Thyroid gland (tissue), 4 donors: ENCODE results near the gene MOGAT1. TPM values are rescaled to one million over a fixed set of nuclear protein-coding genes. Genes with fewer than 3 reads are reported as not detected.

Experiments used
- DNase-seq, 2 donors: peaks; one replicate each; pipeline ENCODE4 v3.0.0-alpha.2; 2019
- H3K27ac ChIP-seq, 3 donors: fragments of 200-600 bp; sonication (generic); 1 replicate in 2 of 3; 2 replicates in 1 of 3; pipeline ENCODE4 v1.5.1; 2016 to 2019; ENCODE audit warnings: mild to moderate bottlenecking in 1 of 3, moderate library complexity in 1 of 3
- H3K27me3 ChIP-seq: fragments of 200-600 bp; sonication (generic); one replicate; pipeline ENCODE4 v1.5.1; 2019
- H3K36me3 ChIP-seq, 2 donors: fragments of 200-600 bp; sonication (generic); one replicate each; pipeline ENCODE4 v1.5.1; 2016 to 2019
- H3K4me1 ChIP-seq, 2 donors: fragments of 200-600 bp; sonication (generic); one replicate each; pipeline ENCODE4 v1.5.1; 2017 to 2019
- H3K4me3 ChIP-seq, 3 donors: fragments of 200-600 bp; sonication (generic); replicated peaks in 1 of 3; 1 replicate in 2 of 3; 2 replicates in 1 of 3; pipeline ENCODE4 v1.5.1; 2016; ENCODE audit warnings: mild to moderate bottlenecking in 1 of 3
- H3K9me3 ChIP-seq: fragments of 200-600 bp; sonication (generic); one replicate; pipeline ENCODE4 v1.5.1; 2017
- CTCF ChIP-seq, 6 experiments: fragments of 200-600 bp in 3 of 6; fragments of 450-650 bp in 3 of 6; sonication (generic) in 3 of 6; IDR thresholded peaks; one replicate each; pipeline ENCODE4 v1.5.1; 2016 to 2019; ENCODE audit warnings: antibody characterized with exemption in 6 of 6, mild to moderate bottlenecking in 2 of 6, inconsistent platforms in 1 of 6, moderate library complexity in 1 of 6
- POLR2A ChIP-seq, 2 donors: fragments of 450-650 bp; IDR thresholded peaks; one replicate each; pipeline ENCODE4 v1.6.1; 2017; ENCODE audit warnings: antibody characterized with exemption in 2 of 2, mild to moderate bottlenecking in 2 of 2, moderate library complexity in 1 of 2
- WGBS, 2 donors: methylation state at CpG; one replicate each; pipeline ENCODE4 v1.1.5; 2017; 5-methylcytosine and 5-hydroxymethylcytosine counted together
- intact Hi-C: fragments of 100-400 bp; cut with DNase I; formaldehyde crosslinking; loops from one replicate; pipeline ENCODE4 v1.15.1; 2023
- total RNA-seq, 4 donors: library from RNA; depleted of rRNA; stranded (reverse); fragments of >200 nt; gene quantifications; one replicate each; pipeline ENCODE4 v1.2.3, GENCODE V29; 2016

Gene MOGAT1
- total RNA-seq, 4 donors from 2014 or later: not detected

- no peak for DNase-seq
- intact Hi-C loops: no loop called here
- Histone ChIP-seq H3K4me3 (no peak overlapping the region), H3K4me1 (no peaks in the 10 kb centered on the region), H3K27me3 (no peaks in the 10 kb centered on the region), H3K9me3 (no peaks in the 10 kb centered on the region), H3K36me3 (peaks cover 26 to 71% of the 10 kb centered on the region in 2 donors), H3K27ac (no peak overlapping the region)
- TF ChIP-seq POLR2A (IDR thresholded peaks at IDR 0.05): no peak
- no peak for TF ChIP-seq CTCF (IDR thresholded peaks at IDR 0.05)
- WGBS, 2 donors: 79 to 91% methylated on average over 5 of the region's 5 CpGs
Measured at GRCh38 chr2:222627764-222628163, 43.7 kb upstream of the MOGAT1 start.

GRCh38 chr2:222635295-222635694, 36.2 kb upstream of the MOGAT1 start:
- Histone ChIP-seq H3K27ac (no peak overlapping the region), H3K9me3 (no peaks in the 10 kb centered on the region), H3K36me3 (peaks cover 32 to 47% of the 10 kb centered on the region in 2 donors), H3K4me3 (no peak overlapping the region), H3K4me1 (no peaks in the 10 kb centered on the region), H3K27me3 (no peaks in the 10 kb centered on the region)
- 96 to 97% methylated on average over 1 of the region's 1 CpG for WGBS, 2 donors
- intact Hi-C loops: no loop called here
- DNase-seq: no peak
- no peak for TF ChIP-seq POLR2A (IDR thresholded peaks at IDR 0.05)
- no peak for TF ChIP-seq CTCF (IDR thresholded peaks at IDR 0.05)

GRCh38 chr2:222637067-222637466, 34.4 kb upstream of the MOGAT1 start:
- no peaks in the 10 kb centered on the region for H3K4me1 ChIP-seq
- no peaks in the 10 kb centered on the region for H3K27me3 ChIP-seq
- no peaks in the 10 kb centered on the region for H3K9me3 ChIP-seq
- no peak overlapping the region for H3K27ac ChIP-seq
- 93 to 100% methylated on average over 1 of the region's 1 CpG for whole genome bisulfite sequencing, 2 donors
- DNase-seq: no peak
- no peak overlapping the region for H3K4me3 ChIP-seq
- no peak for TF ChIP-seq CTCF (IDR thresholded peaks at IDR 0.05)
- TF ChIP-seq POLR2A (IDR thresholded peaks at IDR 0.05): no peak
- intact Hi-C loops: no loop called here
- H3K36me3 ChIP-seq: peaks cover 19 to 29% of the 10 kb centered on the region in 2 donors

GRCh38 chr2:222641336-222641735, 30.1 kb upstream of the MOGAT1 start:
- no peaks in the 10 kb centered on the region for H3K9me3 ChIP-seq
- no peak overlapping the region for H3K4me3 ChIP-seq
- H3K27me3 ChIP-seq: no peaks in the 10 kb centered on the region
- 98 to 99% methylated on average over 2 of the region's 2 CpGs for WGBS, 2 donors
- no peak overlapping the region for H3K27ac ChIP-seq
- no peak for DNase-seq
- no peaks in the 10 kb centered on the region for H3K4me1 ChIP-seq
- intact Hi-C loops: no loop called here
- peaks cover 8 to 15% of the 10 kb centered on the region in 2 donors for H3K36me3 ChIP-seq
- TF ChIP-seq POLR2A (IDR thresholded peaks at IDR 0.05) (no peak), CTCF (IDR thresholded peaks at IDR 0.05) (no peak)

GRCh38 chr2:222643134-222643533, 28.3 kb upstream of the MOGAT1 start:
- TF ChIP-seq POLR2A (IDR thresholded peaks at IDR 0.05) (no peak), CTCF (IDR thresholded peaks at IDR 0.05) (no peak)

More at GRCh38 chr2:222643134-222643533, 28.3 kb upstream of the MOGAT1 start:
- WGBS, 2 donors: 92 to 96% methylated on average over 1 of the region's 1 CpG
- H3K27ac ChIP-seq: no peak overlapping the region
- peaks cover 0 to 14% of the 10 kb centered on the region in 2 donors for H3K36me3 ChIP-seq
- no peaks in the 10 kb centered on the region for H3K4me1 ChIP-seq
- H3K27me3 ChIP-seq: no peaks in the 10 kb centered on the region
- H3K4me3 ChIP-seq: no peak overlapping the region
- intact Hi-C loops: no loop called here
- no peaks in the 10 kb centered on the region for H3K9me3 ChIP-seq
- no peak for DNase-seq
